ENCODE results near the gene NID1.

The NID1 gene

GRCh38 chr1:236063919-236064673, 794 bp downstream of the NID1 start:
- FAIRE-seq (no peak), DNase-seq (ENCODE audit: insufficient read length, low spot score) (peak; percentile 47)
- TF ChIP-seq CTCF (IDR thresholded peaks at IDR 0.05; ENCODE audit: insufficient read depth, missing control alignments): no peak

GRCh38 chr1:236063551-236063918, 1.4 kb downstream of the NID1 start:
- no peak for DNase-seq (ENCODE audit: insufficient read length, low spot score)
- no peak for TF ChIP-seq CTCF (IDR thresholded peaks at IDR 0.05; ENCODE audit: insufficient read depth, missing control alignments)
- FAIRE-seq: no peak

- FAIRE-seq (no peak), DNase-seq (ENCODE audit: insufficient read length, low spot score) (no peak)
- TF ChIP-seq CTCF (IDR thresholded peaks at IDR 0.05; ENCODE audit: insufficient read depth, missing control alignments): no peak
These were observed 4.6 kb downstream of the NID1 start for GRCh38 chr1:236060286-236060685.

- no peak for TF ChIP-seq CTCF (IDR thresholded peaks at IDR 0.05; ENCODE audit: insufficient read depth, missing control alignments)
- DNase-seq (ENCODE audit: insufficient read length, low spot score) (no peak), FAIRE-seq (no peak)
These were observed 5.9 kb downstream of the NID1 start for GRCh38 chr1:236059011-236059410.

GRCh38 chr1:236058141-236058934, 6.6 kb downstream of the NID1 start:
- DNase-seq (ENCODE audit: insufficient read length, low spot score) (no peak), FAIRE-seq (no peak)

GRCh38 chr1:236057546-236057945, 7.3 kb downstream of the NID1 start:
- FAIRE-seq (no peak), DNase-seq (ENCODE audit: insufficient read length, low spot score) (no peak)
- no peak for TF ChIP-seq CTCF (IDR thresholded peaks at IDR 0.05; ENCODE audit: insufficient read depth, missing control alignments)

More at GRCh38 chr1:236058141-236058934, 6.6 kb downstream of the NID1 start:
- no peak for TF ChIP-seq CTCF (IDR thresholded peaks at IDR 0.05; ENCODE audit: insufficient read depth, missing control alignments)

Data from D721Med (cell line).